Fibroblast of pulmonary artery (primary cell): ENCODE measurements around the gene WDR59.
A peak's percentile ranks its signal among the peaks of the same experiment; 100 is the strongest.
"Not testable (repeated sequence)": the region's sequence is repeated elsewhere in the genome, so short reads cannot be mapped to it uniquely, and the experiment has no call there.

Source experiments
- DNase-seq: peaks from one replicate; pipeline ENCODE4 v3.0.0-alpha.2; 2010; ENCODE audit warnings: low read depth
- H3K4me3 ChIP-seq: replicated peaks from 2 replicates; pipeline ENCODE4 v1.5.1; 2011; ENCODE audit warnings: low read depth, mild to moderate bottlenecking, control low read depth, low read length, moderate library complexity
- CTCF ChIP-seq: IDR thresholded peaks from 2 replicates; pipeline ENCODE4 v1.5.1; 2011; ENCODE audit warnings: mild to moderate bottlenecking, control low read depth, low read length, inconsistent platforms; ENCODE audit errors: missing control alignments

Gene WDR59

GRCh38 chr16:74991268-74991592, 6.3 kb upstream of the WDR59 start:
- DNase-seq: no peak
- no peak overlapping the region for H3K4me3 ChIP-seq
- no peak for TF ChIP-seq CTCF

- TF ChIP-seq CTCF: no peak
- no peak overlapping the region for H3K4me3 ChIP-seq
- no peak for DNase-seq
Observed at GRCh38 chr16:74990832-74991231, 5.9 kb upstream of the WDR59 start.

- H3K4me3 ChIP-seq, DNase-seq: not testable (repeated sequence)
Observed at GRCh38 chr16:74989864-74990263, 4.9 kb upstream of the WDR59 start.

- no peak for TF ChIP-seq CTCF
- DNase-seq: no peak
- no peak overlapping the region for H3K4me3 ChIP-seq
Observed at GRCh38 chr16:74987027-74987681, 2.2 kb upstream of the WDR59 start.

GRCh38 chr16:74984194-74984528, 762 bp downstream of the WDR59 start:
- no peak for TF ChIP-seq CTCF
- DNase-seq: no peak
- peak overlapping the region; percentile 100 for H3K4me3 ChIP-seq

GRCh38 chr16:74982256-74982655, 2.7 kb downstream of the WDR59 start:
- H3K4me3 ChIP-seq: no peak overlapping the region
- TF ChIP-seq CTCF: no peak
- DNase-seq: no peak

- DNase-seq: no peak
- TF ChIP-seq CTCF: no peak
- H3K4me3 ChIP-seq: no peak overlapping the region
Observed at GRCh38 chr16:74975591-74975990, 9.3 kb downstream of the WDR59 start.
